H1 (cell line): ENCODE data around the gene MGME1.

Source experiments
- CEBPB ChIP-seq: IDR thresholded peaks from 2 replicates; pipeline ENCODE4 v1.6.1; 2012; ENCODE audit warnings: low read depth, low read length
- CTCF ChIP-seq, 3 experiments: IDR thresholded peaks; 1 replicate in 2 of 3; 2 replicates in 1 of 3; pipeline versions ENCODE4 v1.5.1 to v1.6.1; 2011; ENCODE audit warnings: low read length in 3 of 3, mild to moderate bottlenecking in 3 of 3, inconsistent platforms in 2 of 3, low read depth in 1 of 3, moderate library complexity in 1 of 3; ENCODE audit not compliant: insufficient read depth in 1 of 3; ENCODE audit errors: control extremely low read depth in 1 of 3
- RFX5 ChIP-seq: IDR thresholded peaks from 2 replicates; pipeline ENCODE4 v1.6.1; 2011; ENCODE audit warnings: low read depth, low read length, improper control_type of control experiment, borderline replicate concordance
- TAF7 ChIP-seq: optimal IDR thresholded peaks from 2 replicates; pipeline ENCODE3; 2011; ENCODE audit warnings: low read depth, mild to moderate bottlenecking, inconsistent platforms, low read length, moderate library complexity, borderline replicate concordance

GRCh38 chr20:18012901-18013300 is 44.1 kb downstream of the MGME1 start:
- TF ChIP-seq CEBPB (no peak), TAF7 (no peak), CTCF (IDR thresholded peaks at IDR 0.05; ENCODE audit: control extremely low read depth in 1 of 3, insufficient read depth in 1 of 3, low read depth in 1 of 3, low read length in 3 of 3) (no peak), RFX5 (no peak)
